IPS DF 6.9 (cell line): ENCODE measurements around the gene ERC2.
"Not testable (repeated sequence)": the region's sequence is repeated elsewhere in the genome, so short reads cannot be mapped to it uniquely, and the experiment has no call there.

ENCODE experiments used
- DNase-seq: peaks from one replicate; pipeline ENCODE4 v3.0.0-alpha.2; 2013; ENCODE audit warnings: low read depth, low spot score
- H3K27ac ChIP-seq: one replicate; pipeline ENCODE4 v1.5.1; 2013; ENCODE audit warnings: low read length, control low read depth
- H3K27me3 ChIP-seq: 2 replicates; pipeline ENCODE4 v1.6.1; 2013; ENCODE audit warnings: mild to moderate bottlenecking, low read length; ENCODE audit not compliant: control insufficient read depth, insufficient read depth
- H3K36me3 ChIP-seq: 2 replicates; pipeline ENCODE4 v1.6.1; 2013; ENCODE audit warnings: low read length; ENCODE audit not compliant: control insufficient read depth, insufficient read depth
- H3K4me1 ChIP-seq: 2 replicates; pipeline ENCODE4 v1.6.1; 2013; ENCODE audit warnings: low read length; ENCODE audit not compliant: control insufficient read depth, insufficient read depth
- H3K4me3 ChIP-seq: 2 replicates; pipeline ENCODE4 v1.5.1; 2013; ENCODE audit warnings: mild to moderate bottlenecking, low read length
- H3K9me3 ChIP-seq: 2 replicates; pipeline ENCODE4 v1.6.1; 2013; ENCODE audit warnings: low read length, inconsistent platforms; ENCODE audit not compliant: control insufficient read depth, insufficient read depth
- WGBS: extraction: QIAGEN DNeasy Blood & Tissue Kit; methylation state at CpG from one replicate; pipeline ENCODE4 v1.1.7; 2013; ENCODE audit warnings: mixed read lengths, missing lambda C conversion rate; ENCODE audit not compliant: insufficient read length, insufficient coverage; 5-methylcytosine and 5-hydroxymethylcytosine counted together

ERC2 gene

DNA sequence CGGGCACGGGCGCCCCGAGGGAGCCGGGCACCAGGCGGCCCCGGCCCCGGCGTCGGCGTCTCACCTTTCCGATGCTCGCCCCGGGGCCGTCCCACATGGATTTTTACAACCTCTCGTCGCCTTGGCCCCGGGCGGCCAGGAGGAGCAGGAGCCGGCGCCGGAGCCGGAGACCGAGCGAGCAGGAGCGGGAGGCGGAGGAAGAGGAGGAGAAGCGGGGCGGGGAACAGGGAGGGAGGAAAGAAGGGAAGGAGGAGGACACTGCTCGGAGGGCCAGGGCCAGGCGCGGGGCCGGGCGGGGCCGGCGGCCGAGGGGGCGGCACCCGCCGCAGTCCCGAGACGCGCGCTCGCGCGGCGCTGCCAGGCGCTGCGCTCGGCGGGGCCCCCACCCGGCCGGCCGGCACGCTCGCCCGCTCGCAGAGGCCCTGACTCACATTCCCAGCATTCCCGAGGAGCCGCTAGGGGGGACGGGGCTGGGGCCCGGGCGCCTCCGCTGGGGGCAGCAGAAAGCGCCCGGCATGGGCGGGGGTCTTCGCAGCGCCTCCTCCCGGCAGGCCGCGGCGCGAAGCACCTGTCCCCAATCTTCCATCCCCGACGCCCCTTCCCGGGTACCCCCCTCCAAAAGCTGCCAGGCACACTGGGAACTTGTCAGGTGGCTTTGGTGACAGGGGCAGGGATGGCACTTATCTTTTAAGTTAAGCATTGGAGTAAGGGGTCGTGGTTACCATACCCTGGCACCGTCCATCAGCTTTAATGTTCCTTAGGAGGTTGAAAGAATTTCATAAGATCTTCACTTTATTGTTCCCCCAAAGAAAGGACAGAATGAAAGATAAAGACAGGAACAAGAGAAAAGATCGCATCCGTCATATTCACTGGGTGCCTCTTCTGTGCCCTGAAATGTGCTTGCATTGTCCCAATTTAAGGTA, at the start of gene ERC2:
TSS of gene ERC2 (minus strand) at position 284 of the 923 bp plus-strand sequence.
- Histone ChIP-seq H3K27ac (no peak within 1 kb of the TSS), H3K36me3 (no peaks in the 10 kb centered on the region), H3K4me1 (no peaks in the 10 kb centered on the region), H3K27me3 (no peaks in the 10 kb centered on the region), H3K9me3 (no peaks in the 10 kb centered on the region), H3K4me3 (peak within 1 kb of the TSS; percentile 90)
- peak; percentile 58 for DNase-seq
- no CpG with 5 or more reads among the region's 82 CpGs for WGBS

DNA sequence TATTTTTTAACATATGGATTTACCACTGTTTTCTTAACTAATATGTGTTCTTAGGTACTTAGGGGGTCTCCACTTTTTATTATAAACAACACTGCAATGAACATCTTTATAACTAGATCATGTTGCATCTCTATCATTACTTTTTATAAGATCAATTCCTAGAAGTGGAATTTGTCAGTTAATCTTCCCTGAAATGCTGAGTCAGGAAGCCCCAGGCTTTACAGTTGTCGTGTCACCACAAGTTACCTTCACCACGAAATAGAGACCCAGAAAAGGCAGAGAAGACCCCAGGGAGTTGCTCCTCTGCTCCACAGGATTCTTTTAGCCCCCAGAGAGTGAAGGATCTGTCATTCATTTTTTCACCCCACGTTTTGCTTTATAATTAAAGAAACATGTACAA, 34.5 kb upstream of the ERC2 start:
- no peaks in the 10 kb centered on the region for H3K27me3 ChIP-seq
- no peaks in the 10 kb centered on the region for H3K4me1 ChIP-seq
- H3K9me3 ChIP-seq: no peaks in the 10 kb centered on the region
- no CpG with 5 or more reads among the region's 3 CpGs for WGBS
- no peak for DNase-seq
- H3K4me3 ChIP-seq: no peak overlapping the region
- H3K36me3 ChIP-seq: no peaks in the 10 kb centered on the region
- H3K27ac ChIP-seq: no peak overlapping the region

DNA sequence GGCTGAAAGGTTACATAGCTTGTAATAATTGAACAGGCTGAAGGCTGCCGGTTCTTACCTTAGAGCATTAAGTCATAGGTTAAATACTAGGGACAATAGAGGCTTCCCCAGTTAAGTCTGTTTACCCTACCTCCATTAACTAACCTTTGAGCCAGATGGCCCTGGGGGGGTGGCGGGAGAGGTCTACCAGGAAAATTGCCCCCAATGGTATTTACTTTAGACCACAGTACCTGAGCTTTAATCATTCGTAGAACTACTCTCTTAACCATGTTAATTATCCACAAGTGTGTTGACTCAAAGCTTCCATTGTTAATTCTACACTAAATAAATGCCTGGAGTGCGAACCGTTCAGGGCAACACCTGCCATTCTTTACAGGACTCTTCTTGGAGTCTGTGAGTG, 28.1 kb upstream of the ERC2 start:
- DNase-seq, H3K27ac ChIP-seq, H3K4me3 ChIP-seq, H3K9me3 ChIP-seq, H3K27me3 ChIP-seq, H3K36me3 ChIP-seq, H3K4me1 ChIP-seq: not testable (repeated sequence)
- WGBS: no CpG with 5 or more reads among the region's 5 CpGs

DNA sequence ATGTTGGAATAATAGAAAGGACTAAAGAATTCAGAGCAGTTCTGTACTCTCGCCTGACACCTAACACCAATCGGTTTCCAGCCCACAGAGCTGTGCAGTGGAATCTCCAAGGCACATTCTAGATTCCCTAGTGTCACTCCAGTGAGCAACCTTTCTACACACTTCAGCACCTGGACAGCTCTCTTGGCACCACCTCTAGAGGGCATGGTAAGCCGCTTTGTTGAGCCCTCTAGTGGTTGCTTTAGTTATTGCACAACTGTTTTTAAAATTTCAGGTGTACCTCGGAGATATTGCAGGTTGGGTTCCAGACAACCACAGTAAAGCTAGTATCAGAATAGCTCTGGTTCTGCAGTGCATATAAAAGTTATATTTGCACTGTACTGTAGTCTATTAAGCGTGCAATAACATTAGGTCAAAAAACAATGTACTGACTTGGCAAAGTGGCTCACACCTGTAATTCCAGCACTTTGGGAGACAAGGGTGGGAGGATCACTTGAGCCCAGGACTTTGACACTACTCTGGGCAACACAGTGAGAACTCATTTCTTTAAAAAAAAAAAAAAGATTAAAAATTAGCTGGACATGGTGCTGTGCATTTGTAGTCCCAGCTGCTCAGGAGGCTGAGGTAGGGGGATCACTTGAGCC, 26.5 kb upstream of the ERC2 start:
- Histone ChIP-seq H3K9me3 (no peaks in the 10 kb centered on the region), H3K27ac (no peak overlapping the region), H3K27me3 (no peaks in the 10 kb centered on the region), H3K4me3 (no peak overlapping the region), H3K36me3 (no peaks in the 10 kb centered on the region), H3K4me1 (no peaks in the 10 kb centered on the region)
- DNase-seq: peak; percentile 87
- WGBS: no CpG with 5 or more reads among the region's 5 CpGs

DNA sequence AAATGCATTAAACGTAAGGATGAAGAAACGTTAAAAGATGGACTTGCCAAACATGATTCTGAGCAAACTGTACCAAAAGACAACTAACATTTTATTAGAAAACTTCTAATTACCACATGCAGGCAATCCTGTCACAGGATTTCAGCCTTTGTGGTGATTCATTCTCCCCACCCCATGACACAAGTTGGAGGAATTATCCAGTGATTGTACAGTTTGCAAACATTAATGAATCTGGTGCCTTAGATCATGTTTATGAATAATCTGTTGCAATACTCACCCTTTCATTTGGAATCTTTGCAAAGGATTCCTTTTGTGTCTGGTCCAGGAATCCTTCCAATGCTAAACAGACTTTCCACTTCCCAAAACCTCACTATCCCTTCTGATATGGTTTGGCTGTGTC, 23.3 kb upstream of the ERC2 start:
- H3K27me3 ChIP-seq: no peaks in the 10 kb centered on the region
- H3K9me3 ChIP-seq: no peaks in the 10 kb centered on the region
- no peak for DNase-seq
- no peak overlapping the region for H3K27ac ChIP-seq
- H3K4me3 ChIP-seq: no peak overlapping the region
- no CpG with 5 or more reads among the region's 2 CpGs for WGBS
- H3K4me1 ChIP-seq: no peaks in the 10 kb centered on the region
- H3K36me3 ChIP-seq: no peaks in the 10 kb centered on the region

DNA sequence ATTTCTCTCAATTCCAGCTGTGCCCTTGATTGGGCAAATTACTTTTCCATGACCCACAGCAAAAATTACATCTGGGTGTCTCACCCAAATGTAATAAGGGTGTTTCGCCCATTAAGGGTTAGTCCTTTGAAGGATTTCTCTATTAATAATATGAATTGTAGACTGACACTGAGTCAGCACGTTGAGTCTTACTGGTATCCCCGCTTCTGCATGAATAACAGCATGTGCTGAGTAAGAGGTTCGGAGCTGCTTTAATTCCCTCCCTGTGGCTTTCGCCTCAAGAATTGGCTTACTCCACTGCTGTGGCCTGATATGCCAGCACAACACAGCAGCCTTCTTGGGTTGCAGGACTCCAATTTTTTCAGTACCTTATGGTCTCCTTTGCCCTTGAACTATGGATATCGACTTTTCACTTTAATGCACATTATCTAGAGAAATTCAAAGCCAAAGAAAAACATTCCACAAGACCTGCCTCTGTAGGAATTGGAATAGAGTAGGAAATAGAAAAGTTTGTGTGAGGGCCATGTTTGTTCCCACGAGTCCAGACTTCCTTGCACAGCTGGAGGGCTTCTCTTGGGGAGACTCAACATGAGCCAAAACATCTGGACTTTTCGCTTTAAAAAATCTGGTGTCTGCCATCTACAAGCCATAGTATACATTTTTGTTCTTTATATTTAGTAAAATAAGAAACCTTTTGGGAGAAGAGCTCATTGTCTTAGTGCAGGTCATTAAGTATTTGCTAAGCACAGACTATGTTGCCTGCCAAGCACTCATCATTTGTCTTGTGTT, 20.7 kb upstream of the ERC2 start:
- Histone ChIP-seq H3K27me3 (no peaks in the 10 kb centered on the region), H3K4me3 (no peak overlapping the region), H3K4me1 (no peaks in the 10 kb centered on the region), H3K9me3 (no peaks in the 10 kb centered on the region), H3K36me3 (no peaks in the 10 kb centered on the region), H3K27ac (no peak overlapping the region)
- DNase-seq: no peak
- WGBS: no CpG with 5 or more reads among the region's 8 CpGs

DNA sequence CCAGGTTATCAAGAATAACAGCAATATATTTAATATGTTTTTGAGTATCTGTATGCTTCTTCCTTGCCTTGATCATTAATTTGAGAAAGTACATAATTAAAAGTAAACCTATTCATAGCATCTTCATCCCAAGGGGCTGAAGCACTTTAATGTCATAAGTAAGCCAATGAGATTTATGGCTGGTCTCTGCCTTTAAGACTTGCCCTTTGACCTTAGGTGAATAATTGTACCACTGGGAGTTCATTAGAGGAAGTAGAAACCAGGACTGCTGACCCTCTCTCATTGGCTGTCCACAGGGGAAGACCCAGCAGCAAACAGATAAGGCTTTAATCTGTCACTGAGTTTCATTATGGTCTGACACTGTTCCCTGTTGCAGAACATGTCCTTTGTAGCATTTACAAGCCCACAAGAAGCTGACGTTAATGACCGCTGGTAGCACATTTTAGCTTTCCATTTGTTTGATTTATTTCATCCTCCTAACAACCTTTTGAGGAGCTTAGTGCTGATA, 16.3 kb upstream of the ERC2 start:
- Histone ChIP-seq H3K36me3 (no peaks in the 10 kb centered on the region), H3K27ac (no peak overlapping the region), H3K4me3 (no peak overlapping the region), H3K27me3 (no peaks in the 10 kb centered on the region), H3K4me1 (no peaks in the 10 kb centered on the region), H3K9me3 (no peaks in the 10 kb centered on the region)
- DNase-seq: no peak
- WGBS: no CpG with 5 or more reads among the region's 2 CpGs

DNA sequence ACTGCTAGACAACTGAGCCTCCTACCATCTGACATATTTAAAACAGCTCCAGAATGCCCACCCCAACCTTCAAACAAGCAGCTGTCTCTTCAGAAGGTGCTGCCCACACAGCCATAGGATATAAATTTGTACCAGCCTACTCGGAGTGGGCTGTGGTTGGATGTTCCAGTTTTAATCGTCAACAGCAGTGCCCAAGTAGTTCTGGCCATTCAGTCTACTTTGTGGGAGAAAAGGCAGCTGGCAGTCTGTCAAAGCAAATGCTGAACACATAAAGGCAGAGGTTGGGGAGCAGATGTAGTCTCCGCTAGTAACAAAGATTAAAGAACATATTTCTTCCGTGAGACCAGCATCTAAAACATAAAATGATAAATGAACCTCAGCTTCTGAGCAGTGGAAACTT, 15.9 kb upstream of the ERC2 start:
- no peak overlapping the region for H3K27ac ChIP-seq
- DNase-seq: no peak
- H3K36me3 ChIP-seq: no peaks in the 10 kb centered on the region
- no CpG with 5 or more reads among the region's 4 CpGs for WGBS
- H3K4me3 ChIP-seq: no peak overlapping the region
- H3K4me1 ChIP-seq: no peaks in the 10 kb centered on the region
- no peaks in the 10 kb centered on the region for H3K9me3 ChIP-seq
- H3K27me3 ChIP-seq: no peaks in the 10 kb centered on the region

DNA sequence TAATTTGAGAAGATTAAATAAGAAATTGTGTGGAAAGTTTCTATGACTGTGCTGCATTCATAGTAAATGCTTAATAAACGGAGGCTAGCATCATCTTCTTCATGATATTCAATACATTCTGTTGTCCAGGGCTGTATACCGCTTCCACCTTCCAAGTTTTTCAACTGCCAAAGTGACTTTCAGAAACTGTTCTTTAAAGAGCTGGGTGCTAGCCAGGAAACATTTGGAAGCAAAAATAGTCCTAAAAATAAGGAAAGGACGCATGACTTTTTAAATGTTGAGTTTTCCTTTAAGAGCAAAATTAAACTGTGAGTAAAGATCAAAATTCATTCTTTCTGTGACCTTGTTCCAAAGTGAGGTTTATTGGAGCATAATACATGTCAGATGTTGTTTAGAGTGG, 9.4 kb upstream of the ERC2 start:
- no CpG with 5 or more reads among the region's 3 CpGs for WGBS

DNA sequence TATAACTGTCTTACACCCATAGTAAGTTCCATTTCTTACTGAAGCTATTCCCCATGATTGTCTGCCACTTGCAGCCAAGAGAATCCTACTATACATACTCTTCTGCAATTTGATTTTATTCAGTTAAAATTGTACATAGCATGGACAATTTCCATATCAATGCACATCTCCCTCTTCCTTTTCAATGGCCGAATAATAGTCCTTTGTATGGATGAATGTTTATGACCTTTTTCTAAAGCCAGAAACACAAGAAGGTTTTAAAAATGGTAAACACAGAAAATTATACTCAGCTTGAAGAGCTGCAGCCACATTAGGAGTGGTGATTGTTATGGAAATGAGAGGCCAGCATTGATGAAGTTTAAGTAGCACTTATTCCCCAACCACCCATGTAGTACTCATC, 8.5 kb upstream of the ERC2 start:
- H3K27me3 ChIP-seq: no peaks in the 10 kb centered on the region
- no peaks in the 10 kb centered on the region for H3K36me3 ChIP-seq
- no CpG with 5 or more reads among the region's 1 CpG for WGBS
- no peaks in the 10 kb centered on the region for H3K9me3 ChIP-seq
- DNase-seq: no peak
- no peak overlapping the region for H3K27ac ChIP-seq
- H3K4me1 ChIP-seq: no peaks in the 10 kb centered on the region
- H3K4me3 ChIP-seq: no peak overlapping the region

More for the DNA sequence above, 9.4 kb upstream of the ERC2 start:
- Histone ChIP-seq H3K4me1 (no peaks in the 10 kb centered on the region), H3K27me3 (no peaks in the 10 kb centered on the region), H3K4me3 (no peak overlapping the region), H3K36me3 (no peaks in the 10 kb centered on the region), H3K9me3 (no peaks in the 10 kb centered on the region), H3K27ac (no peak overlapping the region)
- no peak for DNase-seq
